A172 (cell line): ENCODE data around the gene SMAD6. TPM values are rescaled to one million over a fixed set of nuclear protein-coding genes. Genes with fewer than 3 reads are reported as not detected.

Experiments used
- DNase-seq: peaks from one replicate; pipeline ENCODE4 v3.0.0-alpha.2; 2015; ENCODE audit warnings: low spot score
- total RNA-seq: library from RNA; depleted of rRNA; stranded (reverse); fragments of >200 nt; shearing (Covaris generic); gene quantifications from 2 replicates; pipeline ENCODE4 v1.2.3, GENCODE V29; 2014

Gene SMAD6
- total RNA-seq, 1 experiment from 2014 or later, result 37.9 TPM

DNA sequence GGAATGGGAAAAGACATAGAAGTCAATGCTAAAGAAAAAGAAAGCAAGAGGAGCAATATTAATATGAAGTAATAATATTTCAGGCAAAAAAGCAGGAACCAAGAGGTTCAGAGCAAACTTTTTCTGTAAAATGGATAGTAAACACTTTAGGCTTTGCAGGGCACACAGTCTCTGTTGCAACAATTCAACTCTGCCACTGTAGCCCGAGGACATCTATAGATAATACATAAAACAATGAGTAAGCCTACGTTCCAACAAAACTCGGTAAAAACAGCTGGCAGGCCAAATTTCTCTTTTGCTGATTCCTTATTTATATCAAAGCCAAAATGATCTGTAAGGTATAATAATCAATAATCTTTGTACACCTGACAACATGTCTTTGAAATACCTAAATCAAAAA lies 56.8 kb downstream of the SMAD6 start:
- no peak for DNase-seq

DNA sequence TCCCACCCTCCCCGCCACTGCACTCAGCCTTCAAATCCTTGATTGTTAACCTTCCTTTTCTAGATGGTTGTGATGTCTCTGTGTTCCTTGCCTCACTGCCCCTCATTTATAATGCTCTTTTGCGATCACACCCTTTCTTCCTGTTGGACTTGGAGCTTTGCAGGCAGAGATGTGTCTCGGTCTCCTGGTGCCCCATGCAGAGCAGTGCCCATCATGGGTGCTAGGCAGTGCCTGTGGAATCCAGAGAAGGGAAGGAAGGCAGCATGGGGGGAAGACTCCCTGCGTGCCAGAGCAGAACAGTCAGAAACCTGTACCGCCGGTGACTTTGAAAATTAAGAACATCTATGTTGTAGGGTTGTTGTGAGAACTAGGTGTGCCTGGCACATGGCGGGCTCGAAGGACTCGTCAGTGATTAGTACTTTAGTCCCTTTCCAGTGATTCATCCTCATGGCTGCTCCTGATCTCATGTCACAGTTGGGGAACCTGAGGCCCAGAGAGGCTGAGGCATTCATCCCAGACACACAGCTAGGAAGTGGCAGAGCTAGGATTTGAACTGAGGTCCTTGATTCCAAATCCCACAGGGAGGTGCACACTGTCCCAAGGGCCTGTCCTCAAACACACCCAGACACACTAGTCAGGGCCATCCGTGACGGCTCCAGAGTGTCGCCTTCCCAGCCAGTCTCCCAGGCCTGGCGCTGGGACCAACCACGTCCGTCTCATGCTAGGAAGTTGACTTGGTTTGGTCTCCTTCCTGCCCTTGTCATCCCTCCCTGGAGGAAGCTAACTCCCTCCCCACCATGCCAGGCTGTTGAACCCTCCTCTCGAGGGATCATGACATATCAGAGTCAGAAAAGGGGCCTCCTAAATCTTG lies 58.3 kb downstream of the SMAD6 start:
- DNase-seq, result no peak

DNA sequence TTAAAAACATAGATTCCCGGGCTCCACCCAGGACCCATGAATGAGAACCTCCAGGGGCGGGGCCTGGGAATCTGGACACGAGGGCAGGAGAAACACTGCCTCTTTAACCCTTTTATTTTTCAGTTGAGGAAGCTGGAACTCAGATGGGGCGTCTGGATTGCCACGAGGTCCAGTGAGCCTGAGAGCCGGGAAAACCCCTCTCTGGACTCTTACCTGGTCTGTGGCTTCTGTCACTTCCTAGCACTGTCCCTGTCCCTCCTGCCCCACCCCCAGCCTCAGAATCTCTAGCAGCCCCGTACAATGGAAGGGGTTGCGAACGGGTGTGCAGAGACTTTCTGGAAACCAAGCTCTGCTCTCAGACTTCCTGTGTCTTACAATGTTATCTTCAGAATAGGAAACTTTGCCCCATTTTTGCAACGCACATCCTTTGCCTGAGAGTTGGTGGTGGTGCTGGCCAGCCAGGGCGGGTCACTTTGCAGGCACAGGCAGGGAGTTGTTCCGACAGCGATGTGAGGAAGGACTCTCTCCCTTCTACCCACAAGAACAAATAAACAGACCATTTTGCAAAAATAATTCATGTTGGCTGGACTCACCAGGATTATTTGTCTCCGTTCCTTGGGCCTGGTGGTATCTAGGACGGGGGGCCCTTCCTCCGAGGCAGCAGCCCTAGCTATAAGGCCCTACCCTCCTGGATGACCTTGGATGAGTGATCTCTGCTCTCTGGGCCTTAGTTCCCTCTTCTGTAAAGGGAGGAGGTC lies 59.1 kb downstream of the SMAD6 start:
- DNase-seq, result no peak

DNA sequence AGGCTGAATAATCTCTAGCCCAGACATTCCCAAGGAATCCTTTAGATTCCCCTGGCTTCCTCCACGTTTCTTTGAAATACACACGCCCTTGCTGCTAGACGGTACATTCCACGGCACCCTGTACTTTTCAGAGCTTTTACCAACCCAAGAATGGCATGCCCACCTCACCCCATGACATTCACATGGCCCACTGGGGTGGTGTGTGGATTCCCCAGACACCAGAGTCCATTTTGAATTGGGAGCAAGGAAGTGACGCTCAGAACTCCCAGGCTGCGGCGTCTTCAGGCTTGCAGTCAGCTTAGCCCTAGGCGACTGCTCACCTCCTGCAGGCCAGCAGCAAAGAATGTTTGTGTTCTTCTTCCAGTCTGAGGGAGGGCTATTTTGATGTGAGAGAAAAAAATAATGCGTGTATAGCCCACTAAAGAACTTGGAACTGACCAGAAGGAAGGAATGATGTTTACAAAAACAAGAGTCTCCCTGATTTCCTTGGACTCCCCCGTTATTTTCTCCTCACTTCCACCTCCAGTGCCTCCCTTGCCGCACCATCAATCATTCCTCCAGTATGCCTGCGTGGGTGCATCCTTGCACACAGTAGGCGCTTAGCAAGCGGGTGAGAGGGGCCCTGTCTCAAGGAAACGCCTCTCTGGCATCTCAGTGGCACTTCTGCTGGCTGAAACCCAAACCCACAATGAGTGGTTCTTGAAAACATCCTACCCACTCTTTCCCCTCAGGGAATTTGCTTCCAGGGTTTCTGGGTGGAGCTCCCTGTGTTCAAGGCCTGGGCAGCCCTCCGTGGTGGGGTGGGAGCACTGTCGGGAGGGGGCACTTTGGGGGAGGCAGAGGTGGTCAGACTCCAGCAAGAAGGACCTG lies 59.9 kb downstream of the SMAD6 start:
- DNase-seq, result peak; percentile 86

DNA sequence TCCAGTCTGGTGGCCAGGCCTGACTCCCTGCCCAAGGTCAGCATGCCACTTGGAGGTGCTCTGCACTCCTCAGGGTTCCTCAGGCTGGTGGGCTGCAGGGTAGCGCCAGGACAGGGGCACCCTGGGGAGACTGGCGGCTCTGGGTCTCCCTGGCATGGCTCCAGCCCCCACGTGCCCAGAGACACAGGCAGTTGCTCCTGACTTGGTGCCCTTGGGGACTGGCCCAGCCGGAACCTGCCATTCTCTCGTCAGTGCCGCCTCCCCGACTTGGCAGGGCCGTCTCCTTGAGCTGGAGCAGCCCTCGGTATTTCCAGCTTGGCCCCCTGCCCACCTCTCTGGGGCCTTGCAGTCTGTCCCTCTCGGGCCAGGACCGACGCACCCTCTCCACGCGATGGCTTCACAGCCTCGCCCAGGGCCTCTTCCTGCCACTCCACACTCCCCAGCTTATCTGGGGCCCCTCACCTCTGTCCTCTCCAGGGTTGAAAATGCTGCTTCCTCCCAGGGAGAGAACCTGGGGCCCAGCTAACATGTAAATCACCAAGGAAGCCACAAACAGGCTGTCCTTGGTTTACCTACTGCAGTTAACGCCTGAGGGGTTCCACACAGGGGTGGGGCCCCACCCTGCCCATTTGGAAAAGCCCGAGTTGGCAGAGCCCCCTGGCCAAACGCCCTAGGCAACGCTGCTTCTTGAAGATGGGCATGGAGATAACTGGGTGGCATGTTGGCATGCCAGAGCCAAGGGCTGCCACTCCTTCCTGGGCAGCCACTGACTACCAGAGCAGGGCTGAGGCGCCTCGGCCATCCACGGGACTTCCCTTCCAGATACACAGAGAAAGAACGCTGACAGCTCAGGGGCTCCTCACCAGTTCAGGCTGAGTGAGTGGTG lies 61.4 kb downstream of the SMAD6 start:
- peak; percentile 80 for DNase-seq

DNA sequence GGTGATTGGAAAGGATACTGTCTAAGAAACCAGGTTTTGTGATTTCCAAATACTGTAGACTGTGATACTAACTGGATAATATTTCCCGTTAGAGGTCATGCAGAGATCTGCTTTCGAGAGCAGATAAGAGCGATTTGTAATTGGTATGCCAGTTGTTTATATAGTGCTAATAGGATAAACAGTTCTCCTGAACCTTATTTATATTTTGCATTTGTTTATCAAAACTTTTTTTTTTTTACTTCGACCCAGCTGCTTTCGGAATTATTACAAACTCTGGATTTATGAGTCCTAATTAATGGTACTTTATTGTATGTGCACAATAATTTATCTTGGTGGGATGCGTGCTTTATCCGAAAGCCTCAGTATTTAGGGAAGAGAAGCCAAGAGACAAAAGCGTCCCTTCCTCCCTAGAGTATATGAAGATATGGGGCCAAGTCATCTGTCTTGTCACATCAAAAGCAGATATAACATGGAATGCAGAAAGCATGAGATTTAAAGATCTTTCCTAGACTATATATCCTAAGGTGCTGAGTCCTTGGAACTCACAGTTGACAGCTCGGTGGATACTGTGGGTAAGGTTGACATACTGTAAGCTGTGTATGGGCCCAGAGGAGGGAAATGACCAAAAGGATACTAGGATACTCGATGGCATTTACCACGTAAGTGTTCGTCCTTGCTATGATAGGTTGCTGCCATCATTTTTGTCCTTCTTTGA lies 62.2 kb downstream of the SMAD6 start:
- no peak for DNase-seq

DNA sequence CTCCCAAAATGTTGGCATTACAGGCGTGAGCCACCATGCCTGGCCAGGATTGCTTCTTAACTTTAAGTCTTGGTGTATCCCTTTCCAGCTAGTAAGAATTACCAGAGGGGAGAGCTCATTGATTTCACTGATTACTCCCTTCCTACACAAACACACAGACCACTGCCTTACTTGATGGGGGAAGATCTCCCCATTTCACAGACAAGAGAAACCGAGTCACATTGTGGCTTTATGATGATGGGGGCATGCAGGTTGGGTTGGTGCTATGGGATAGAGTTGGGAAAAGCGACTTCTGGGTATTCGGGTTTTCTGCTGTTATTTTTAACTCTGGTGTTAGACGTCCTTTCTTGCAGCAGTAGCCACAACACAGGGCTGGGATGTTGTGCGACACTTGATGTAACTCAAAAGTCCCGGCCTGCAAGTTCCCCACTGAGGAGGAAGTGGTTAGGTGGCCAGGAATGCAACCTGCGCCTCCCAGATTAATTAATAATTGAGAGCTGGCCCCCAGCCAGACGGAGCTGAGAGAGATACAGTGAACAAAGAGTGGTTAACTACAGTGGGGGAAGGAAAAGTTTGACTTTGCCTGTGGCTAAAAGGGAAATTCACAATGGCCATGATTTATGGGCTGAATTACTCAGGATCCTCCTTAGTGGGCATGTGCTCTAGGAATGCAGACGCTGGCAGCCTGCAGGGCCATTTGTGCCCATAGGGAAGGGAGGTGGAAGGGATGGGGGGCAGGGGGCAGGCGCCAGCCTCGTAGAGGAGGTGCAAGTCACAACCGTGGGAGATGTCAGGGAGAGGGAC lies 63.6 kb downstream of the SMAD6 start:
- peak; percentile 99 for DNase-seq

DNA sequence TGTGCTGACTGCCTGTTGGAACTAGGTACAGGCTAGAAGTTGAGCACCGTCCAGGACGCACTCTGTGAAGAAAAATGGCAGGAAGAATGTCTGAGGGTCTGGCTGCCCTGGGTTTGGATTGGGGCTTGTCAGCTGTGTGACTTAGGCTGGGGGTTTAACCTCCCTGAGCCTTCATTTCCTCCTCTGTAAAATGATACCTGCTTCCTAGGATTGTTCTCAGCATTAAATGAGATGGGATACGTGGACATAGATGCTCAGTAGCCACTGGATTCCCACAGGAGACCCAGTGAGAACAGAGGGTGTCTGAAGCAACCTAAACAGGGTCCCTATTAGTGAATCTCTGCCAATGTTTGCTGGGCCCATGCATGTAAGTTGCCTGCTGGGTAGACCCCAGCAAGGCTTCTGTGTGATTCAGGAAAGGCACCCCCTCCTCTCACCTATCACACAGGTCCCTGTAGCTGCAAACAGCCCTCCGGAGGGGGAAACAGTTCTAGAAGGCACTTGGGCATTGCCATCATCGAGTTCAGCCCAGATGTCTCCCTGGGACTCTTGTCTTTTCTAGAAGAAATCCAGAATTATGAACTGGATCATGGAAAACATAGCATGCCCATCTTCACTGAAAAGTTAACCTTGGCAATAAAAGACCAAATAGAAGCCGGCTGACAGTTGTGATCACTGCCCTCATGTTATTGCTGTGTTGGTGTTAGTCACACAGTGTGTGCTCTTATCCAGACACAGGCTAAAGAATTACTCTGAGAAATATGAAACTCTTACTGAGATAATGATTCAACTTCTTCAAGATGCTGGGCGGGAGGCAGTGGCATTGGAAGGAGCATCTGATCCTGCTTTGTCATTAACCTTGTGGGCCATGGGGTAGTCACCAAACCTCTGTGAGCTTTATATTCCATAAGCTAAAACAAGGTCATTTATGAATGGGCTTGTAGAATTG lies 64.5 kb downstream of the SMAD6 start:
- DNase-seq, result peak; percentile 80

DNA sequence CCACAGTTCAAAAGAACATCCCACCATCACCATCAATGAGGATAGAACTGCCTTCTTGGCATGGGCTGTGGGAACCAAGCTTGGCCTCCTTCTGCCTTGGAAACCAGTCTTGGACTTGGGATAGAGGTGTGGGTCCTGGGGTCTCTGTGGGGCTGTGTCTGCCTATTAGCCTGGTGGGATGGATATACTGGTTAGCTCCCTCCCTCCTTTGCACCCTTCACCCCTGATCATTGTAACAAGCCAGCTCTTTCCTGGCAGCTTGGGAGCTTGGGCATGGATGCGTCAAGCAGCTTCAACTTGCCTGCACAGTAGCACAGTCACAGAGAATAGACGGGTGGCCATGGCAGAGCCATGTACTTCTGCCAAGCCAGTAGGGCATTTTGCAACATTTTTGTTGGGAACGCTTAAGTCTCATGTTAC lies 65.2 kb downstream of the SMAD6 start:
- DNase-seq, result no peak

DNA sequence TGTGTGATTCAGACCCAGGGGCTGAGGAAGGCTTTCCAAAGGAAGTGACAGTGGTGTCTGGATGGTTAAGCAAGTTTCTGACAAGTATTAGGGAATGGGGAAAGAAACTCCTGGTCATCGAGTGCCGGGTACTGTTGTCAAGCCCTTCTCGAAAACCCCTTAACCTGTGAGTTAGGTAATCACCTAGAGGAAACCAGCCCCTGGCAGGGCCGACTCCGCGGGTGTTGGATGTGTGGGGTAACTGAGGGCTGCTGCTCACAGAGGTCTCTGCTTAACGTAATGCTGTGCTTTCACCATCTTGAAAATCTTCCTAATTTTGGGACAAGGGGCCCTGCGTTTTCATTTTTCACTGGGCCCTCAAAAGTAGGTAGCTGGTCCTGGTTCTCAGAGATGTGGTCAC lies 67.0 kb downstream of the SMAD6 start:
- DNase-seq, result no peak

DNA sequence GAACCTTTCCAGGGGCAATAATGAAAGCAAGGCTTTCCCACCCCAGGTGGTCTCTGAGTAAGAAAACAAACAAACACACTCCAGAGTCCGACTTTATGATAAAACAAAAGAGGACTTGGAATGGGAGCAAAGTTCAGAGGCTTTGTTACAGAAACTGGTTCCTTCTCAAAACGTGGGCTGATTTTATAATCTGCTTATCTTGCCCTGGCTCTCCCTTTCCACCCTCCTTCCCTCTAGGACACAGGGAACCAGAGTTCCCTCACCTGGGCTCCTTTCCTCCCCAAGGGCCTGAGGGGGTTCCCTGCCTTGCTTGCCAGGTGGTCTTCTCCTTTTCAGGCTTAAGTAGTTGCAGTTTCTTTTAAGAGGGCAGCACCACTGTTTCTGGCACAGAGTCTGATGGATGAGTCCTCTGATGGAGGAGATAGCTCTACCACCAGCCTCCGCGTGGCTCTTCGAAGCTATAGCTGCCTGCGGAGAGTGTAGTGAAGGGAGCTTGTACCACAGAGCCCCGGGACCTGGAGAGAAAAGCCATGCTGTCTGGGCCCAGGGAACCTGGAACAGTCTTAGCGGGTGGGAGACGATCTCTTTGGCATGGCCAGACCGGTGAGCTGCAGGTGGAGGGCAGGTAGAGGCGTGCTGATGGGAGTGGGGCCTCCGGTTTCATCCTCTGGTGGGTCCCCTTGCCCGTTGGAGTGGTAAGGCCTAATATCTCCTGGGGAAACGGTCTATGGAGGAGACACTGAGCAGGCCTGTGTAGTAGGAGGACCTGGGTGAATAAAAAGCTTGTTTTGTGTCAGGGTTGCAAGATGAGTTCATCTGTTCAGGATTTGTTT lies 68.7 kb downstream of the SMAD6 start:
- no peak for DNase-seq

DNA sequence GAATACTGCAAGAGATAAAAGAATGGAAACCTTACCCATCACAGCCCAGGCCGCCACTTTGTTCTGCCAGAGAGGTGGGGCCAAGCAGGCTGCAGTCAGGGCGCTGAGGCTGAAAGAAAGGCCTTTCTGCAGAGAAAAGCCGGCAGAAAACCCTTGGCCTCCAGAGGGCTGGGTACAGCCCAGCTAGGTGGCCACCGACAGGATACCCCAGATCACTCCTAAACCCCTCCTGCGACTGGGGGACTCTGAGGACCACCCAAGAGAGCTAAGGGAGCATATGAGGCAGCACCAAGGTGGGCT lies 69.3 kb downstream of the SMAD6 start:
- DNase-seq, result no peak

DNA sequence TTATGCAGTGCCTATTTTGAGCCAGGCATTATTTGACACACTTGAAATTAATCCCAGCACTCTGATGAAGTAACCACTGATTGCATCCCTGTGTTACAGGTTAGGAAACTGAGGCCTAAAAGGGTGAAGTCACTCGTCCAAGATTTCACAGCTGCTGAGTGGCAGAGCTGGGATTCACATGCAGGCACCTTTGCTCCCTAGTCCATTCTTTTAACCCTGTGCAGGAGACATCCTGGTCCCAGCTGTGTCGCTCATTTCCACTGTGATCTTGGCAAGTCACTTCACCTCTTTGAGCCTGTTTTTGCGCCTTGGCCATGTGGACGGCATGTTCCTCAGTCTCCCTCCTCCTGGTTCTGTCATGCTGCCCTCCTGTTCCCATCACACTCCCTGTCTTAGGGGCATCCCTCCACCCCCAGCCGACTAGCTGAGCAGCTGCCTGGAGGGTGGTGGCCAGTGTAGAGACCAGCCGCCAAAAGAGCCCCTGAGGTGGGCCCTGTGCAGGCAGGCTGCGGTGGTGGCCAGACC lies 70.6 kb downstream of the SMAD6 start:
- DNase-seq, result no peak

DNA sequence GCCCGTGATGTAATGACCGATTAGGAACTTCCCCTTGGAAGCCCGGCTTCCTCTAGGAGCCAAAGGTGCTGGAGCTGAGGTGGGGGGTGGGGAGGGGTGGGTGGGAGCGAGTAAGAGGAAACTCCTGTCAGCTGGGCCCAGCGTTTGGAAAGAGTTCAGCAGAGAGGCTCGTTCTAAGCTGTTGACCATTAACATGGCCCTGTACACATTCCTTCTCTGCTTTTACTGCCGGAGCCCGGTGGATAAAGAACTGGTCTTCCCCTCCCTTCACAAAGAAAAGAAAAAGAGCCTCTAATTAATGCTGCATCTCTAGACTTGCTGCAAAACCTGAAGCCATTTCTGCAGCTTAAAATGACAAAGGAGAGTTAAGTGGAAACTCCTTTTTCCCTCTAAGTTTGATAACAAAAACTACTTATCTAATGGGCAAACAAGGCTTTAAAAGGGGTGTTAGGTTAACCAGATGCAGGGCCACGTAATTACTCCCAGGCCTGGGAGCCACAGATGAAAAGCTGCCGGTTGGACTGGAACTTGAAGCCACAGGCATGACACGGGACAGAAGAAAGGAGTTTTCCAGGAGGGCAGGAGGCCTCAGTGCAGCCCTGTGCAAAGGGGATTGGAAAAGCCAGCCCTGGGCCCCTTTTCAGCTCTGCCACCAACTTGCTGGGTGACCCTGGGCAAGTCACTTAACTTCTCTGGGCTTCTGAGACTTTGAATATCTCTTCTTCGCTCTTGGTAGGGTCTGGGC lies 71.3 kb downstream of the SMAD6 start:
- no peak for DNase-seq

DNA sequence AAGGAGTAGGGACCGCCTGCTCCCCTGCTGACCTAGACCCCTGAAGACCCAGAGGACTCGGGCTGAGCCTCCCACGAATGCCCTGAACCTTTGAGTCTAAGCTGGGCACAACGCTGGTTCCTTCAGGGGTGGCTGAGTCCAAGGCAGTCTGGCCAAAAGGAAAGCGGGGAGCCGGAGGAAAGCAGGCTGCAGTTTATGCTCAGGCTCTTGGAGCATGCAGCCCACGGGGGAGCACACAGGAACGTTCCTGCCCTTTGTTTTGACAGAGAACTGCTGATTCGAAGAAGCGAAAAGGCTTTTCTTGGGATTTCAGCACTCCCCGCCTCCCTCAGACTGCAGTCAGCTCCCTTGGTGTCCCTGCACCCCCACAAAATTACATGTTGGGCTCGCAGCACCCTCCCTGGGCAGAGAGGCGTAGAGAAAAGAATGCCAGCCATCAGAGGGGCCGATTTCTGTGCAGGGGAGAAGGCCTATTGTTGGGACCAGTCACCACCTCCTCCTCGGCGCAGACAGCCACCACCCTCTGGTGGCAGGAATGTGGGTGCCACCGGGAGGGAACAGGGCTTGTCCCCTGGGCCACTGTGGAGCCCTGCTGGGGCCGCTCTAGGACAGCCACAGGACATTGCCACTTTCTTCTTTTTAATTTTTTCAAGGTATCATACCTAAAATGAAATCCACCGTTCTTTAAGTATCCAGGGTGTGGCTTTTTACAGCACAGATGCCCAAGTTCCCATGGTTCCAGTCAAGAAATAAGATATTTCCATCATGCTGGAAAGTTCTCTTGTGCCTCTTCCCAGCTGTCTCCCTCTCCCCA lies 72.2 kb downstream of the SMAD6 start:
- peak; percentile 82 for DNase-seq
